Colonic mucosa (tissue), 4 donors: ENCODE measurements around the gene XXYLT1. TPM values are rescaled to one million over a fixed set of nuclear protein-coding genes. Genes with fewer than 3 reads are reported as not detected.

Source experiments
- DNase-seq: peaks from one replicate; pipeline ENCODE4 v3.0.0-alpha.2; 2020
- H3K27ac ChIP-seq: fragments of 200-600 bp; one replicate; pipeline ENCODE4 v1.8.0; 2021
- H3K27me3 ChIP-seq: fragments of 200-600 bp; one replicate; pipeline ENCODE4 v1.8.0; 2021
- H3K36me3 ChIP-seq: fragments of 200-600 bp; one replicate; pipeline ENCODE4 v1.8.0; 2021
- H3K4me1 ChIP-seq: fragments of 200-600 bp; one replicate; pipeline ENCODE4 v1.8.0; 2021; ENCODE audit warnings: mild to moderate bottlenecking
- H3K4me3 ChIP-seq: fragments of 200-600 bp; one replicate; pipeline ENCODE4 v1.8.0; 2021
- H3K9ac ChIP-seq, 2 donors: one replicate each; pipeline ENCODE4 v1.7.0; 2013; ENCODE audit warnings: control low read depth in 2 of 2, low read depth in 2 of 2, low read length in 2 of 2
- H3K9me3 ChIP-seq: fragments of 200-600 bp; one replicate; pipeline ENCODE4 v1.8.0; 2021
- intact Hi-C: fragments of 100-400 bp; cut with DNase I; formaldehyde crosslinking; loops from one replicate; pipeline ENCODE4 v1.14.1; 2022
- total RNA-seq, 2 donors: library from RNA; stranded (reverse); fragmentation: NEBNext Ultra II Directional in 1 of 2; extraction: Animal tissue kit (Norgen Biotek cat#: 25700) in 1 of 2; gene quantifications; one replicate each; pipeline ENCODE4 v1.2.1, GENCODE V29; 2021
- TF ChIP-seq, protein P1 (sequence below): fragments of 200-600 bp; IDR thresholded peaks from one replicate; pipeline ENCODE4 v1.8.0; 2022; ENCODE audit warnings: antibody characterized with exemption, mild to moderate bottlenecking
- donor health status: healthy.
- donor health status: DM: no; HTN: no; CAD: no.
- donor health status: DM: no; HTN: no; CAD: no.

Gene XXYLT1
- total RNA-seq, 2 donors from 2014 or later = 8.3 to 10.9 TPM

DNA sequence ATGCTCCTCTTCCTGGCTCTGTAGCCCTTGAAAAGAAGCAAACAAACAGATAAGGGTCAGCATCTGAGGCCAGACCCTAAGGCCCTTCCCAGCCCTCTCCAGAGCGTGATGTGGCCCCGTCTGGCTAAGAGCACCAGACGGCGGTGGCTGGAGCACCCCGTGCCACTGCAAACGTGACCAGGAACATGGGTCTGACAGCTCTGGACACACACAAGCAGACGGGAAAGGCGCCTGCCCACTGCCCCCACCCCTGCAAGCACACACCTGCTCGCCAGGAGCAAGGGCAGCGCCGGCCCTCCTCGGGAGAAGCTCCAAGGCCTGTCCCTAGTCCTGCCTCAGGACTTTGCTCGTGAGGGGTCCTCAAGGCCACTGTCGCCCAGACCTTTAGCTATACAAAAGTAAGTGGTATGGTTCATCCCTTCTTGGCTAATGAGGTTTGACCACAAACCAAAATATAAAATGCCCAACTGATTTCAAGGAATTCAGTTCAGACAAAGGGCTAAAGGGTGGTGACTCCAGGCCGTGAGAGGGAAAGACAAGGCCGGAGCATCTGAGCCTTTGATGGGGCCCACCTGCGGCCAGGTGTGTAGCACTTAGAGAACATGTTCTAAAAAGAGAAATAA is 90.4 kb downstream of the XXYLT1 start:
- intact Hi-C loops = no loop called here
- Histone ChIP-seq H3K4me3 (no peak overlapping the region), H3K27me3 (no peaks in the 10 kb centered on the region), H3K9me3 (no peaks in the 10 kb centered on the region), H3K27ac (no peak overlapping the region), H3K9ac (no peak overlapping the region), H3K36me3 (no peaks in the 10 kb centered on the region), H3K4me1 (no peaks in the 10 kb centered on the region)
- DNase-seq = no peak
- TF ChIP-seq, protein P1, sequence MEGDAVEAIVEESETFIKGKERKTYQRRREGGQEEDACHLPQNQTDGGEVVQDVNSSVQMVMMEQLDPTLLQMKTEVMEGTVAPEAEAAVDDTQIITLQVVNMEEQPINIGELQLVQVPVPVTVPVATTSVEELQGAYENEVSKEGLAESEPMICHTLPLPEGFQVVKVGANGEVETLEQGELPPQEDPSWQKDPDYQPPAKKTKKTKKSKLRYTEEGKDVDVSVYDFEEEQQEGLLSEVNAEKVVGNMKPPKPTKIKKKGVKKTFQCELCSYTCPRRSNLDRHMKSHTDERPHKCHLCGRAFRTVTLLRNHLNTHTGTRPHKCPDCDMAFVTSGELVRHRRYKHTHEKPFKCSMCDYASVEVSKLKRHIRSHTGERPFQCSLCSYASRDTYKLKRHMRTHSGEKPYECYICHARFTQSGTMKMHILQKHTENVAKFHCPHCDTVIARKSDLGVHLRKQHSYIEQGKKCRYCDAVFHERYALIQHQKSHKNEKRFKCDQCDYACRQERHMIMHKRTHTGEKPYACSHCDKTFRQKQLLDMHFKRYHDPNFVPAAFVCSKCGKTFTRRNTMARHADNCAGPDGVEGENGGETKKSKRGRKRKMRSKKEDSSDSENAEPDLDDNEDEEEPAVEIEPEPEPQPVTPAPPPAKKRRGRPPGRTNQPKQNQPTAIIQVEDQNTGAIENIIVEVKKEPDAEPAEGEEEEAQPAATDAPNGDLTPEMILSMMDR = no peak

DNA sequence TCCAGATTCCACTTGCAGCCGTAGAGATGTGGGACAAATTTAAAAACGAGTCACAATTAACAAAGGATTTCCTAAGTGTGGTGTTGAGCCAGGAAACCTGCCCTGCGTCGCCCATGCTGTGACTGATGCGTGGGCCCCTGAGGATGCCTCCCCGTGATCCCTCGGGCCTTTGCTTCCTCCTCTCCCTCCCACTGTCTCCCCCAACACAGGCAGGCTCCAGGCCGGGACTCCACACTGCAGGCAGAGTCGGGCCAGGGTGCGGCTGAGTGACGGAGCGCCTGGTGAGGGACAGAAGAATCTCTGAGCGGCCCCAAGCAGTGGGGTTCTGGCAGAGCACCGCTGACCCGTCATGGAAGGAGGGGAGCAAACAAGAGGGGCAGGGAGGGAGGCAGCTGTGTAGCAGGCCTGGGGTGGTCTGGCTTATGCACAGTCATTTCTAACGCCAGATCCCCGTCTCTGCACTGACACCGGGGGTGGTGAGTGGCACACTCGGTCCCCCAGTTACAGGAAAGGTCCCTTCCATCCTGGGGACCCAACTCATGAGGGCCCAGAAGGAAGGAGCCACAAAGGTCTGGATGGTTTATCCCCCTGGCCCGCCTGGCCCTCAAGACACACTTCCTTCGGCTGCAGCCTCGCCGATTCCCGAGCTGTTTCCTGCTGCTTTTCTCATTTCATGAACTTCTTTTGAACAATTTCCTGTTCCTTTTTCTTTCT is 91.0 kb downstream of the XXYLT1 start:
- H3K9me3 ChIP-seq = no peaks in the 10 kb centered on the region
- H3K36me3 ChIP-seq = no peaks in the 10 kb centered on the region
- no peak overlapping the region for H3K27ac ChIP-seq
- intact Hi-C loops = no loop called here
- H3K4me1 ChIP-seq = no peaks in the 10 kb centered on the region
- TF ChIP-seq, protein P1 = no peak
- no peak overlapping the region for H3K4me3 ChIP-seq
- H3K9ac ChIP-seq = no peak overlapping the region
- H3K27me3 ChIP-seq = no peaks in the 10 kb centered on the region
- no peak for DNase-seq

DNA sequence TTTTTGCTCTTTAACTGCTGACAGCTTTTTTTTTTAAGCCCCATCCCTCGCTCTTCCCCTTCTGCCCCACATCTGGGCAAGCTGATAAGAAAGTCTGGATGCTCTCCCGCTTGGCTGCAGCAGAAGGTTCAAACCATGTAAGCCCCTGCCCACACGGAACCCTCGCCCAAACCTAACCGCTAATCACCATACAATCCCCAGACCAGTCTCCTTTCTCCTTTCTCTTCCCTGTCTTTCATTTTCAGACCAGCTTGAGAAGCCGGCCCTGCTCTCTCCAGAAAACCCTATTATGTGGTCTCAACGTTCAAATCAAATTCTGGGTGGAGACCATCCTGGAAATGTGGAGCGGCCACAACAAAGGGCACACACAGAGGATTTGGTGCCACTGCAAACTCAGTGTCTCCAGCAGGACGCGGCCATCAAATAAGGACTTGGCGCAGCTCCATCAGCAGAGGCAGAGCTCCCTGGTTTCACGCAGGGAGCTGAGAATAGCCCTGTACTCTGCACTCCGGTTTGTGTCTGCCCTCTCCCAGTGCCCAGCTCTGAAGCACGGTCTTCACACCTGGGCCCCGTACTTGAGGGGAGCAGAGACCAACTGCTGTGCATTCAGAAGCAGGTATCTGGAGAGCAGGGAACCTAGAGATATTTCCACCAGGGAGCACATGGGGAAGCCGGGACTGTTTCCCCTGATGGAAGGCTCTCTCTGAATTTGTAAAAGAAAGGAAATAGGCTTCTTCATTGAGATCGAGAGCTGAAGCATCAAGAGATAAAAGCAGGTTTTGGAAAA is 92.6 kb downstream of the XXYLT1 start:
- Histone ChIP-seq H3K9me3 (no peaks in the 10 kb centered on the region), H3K4me1 (no peaks in the 10 kb centered on the region), H3K9ac (no peak overlapping the region), H3K27me3 (no peaks in the 10 kb centered on the region), H3K4me3 (no peak overlapping the region), H3K36me3 (no peaks in the 10 kb centered on the region), H3K27ac (no peak overlapping the region)
- intact Hi-C loops = no loop called here
- DNase-seq = no peak
- TF ChIP-seq, protein P1 = no peak

DNA sequence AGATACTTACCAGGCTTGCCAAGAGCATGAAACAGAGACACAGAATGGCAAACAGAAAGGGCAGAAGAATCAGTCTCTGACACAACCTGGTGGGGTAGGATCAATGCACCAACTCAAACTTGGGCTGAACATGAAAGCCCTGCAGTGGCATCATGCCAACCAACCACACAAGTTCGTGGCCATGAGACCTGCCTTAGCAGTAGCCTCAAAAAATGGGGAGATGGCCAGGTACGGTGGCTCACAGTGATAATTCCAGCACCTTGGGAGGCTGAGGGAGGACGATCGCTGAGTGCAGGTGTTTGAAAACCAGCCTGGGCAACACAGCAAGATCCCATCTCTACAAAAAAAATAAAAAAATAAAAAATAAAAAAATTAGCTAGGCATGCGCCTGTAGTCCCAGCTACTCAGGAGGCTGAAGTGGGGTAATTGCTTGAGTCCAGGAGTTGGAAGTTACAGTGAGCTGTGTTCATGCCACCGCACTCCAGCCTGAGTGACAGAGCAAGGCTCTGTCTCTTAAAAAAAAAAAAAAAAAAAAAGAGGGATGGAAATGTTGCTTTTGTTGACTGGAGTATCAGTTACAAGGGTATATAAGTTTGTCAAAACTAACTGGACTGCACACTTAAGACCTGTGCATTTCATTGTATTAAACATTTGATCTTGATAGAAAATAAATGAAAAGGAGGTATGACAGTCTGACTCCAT is 93.4 kb downstream of the XXYLT1 start:
- Histone ChIP-seq H3K27ac (no peak overlapping the region), H3K4me1 (no peaks in the 10 kb centered on the region), H3K9ac (no peak overlapping the region), H3K36me3 (no peaks in the 10 kb centered on the region), H3K27me3 (no peaks in the 10 kb centered on the region), H3K4me3 (no peak overlapping the region), H3K9me3 (no peaks in the 10 kb centered on the region)
- intact Hi-C loops = no loop called here
- no peak for DNase-seq
- TF ChIP-seq, protein P1 = no peak

DNA sequence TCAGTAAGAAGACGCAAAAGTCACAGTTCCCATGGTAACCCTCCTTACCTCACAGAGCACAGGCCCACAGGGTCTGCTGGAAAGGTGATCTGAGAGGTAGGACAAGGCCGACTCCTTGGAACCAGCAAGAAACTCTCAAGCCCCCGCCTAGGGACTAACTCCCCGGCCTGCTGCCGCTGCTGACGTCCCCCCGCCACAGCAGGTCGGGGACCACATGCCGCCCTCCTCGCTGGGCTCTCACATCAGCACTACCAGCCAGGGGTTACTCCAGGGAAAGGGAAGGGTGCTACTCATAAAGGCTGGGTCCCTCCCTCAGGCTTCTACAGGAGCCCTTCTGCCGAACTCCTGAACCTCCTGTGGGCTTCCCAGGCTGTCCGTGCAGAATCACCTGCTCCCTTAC is 94.2 kb downstream of the XXYLT1 start:
- Histone ChIP-seq H3K4me3 (no peak overlapping the region), H3K36me3 (no peaks in the 10 kb centered on the region), H3K9ac (no peak overlapping the region), H3K27me3 (no peaks in the 10 kb centered on the region), H3K27ac (no peak overlapping the region), H3K9me3 (no peaks in the 10 kb centered on the region), H3K4me1 (no peaks in the 10 kb centered on the region)
- TF ChIP-seq, protein P1 = no peak
- no peak for DNase-seq
- intact Hi-C loops = no loop called here
